Activated T-helper 1 cell treated with anti-CD3 and anti-CD28 coated beads, Interleukin-12 subunit alpha, Interleukin-12 subunit beta, Interleukin-2, Interleukin-4 antibody, amounts not matched to agents 30 ng/mL and 10 ng/mL and 1 ng/mL, durations not matched to agents 14 hours and 24 hours and 36 hours (primary cell): ENCODE results near the gene MRPL46. TPM values are rescaled to one million over a fixed set of nuclear protein-coding genes. Genes with fewer than 3 reads are reported as not detected.

Experiments used
- DNase-seq: peaks from one replicate; pipeline ENCODE4 v3.0.0; 2021; ENCODE audit warnings: low spot score
- H3K27ac Mint-ChIP-seq: one replicate; pipeline ENCODE4 v1.8.0; 2021; ENCODE audit warnings: mild to moderate bottlenecking, mixed read lengths
- H3K27me3 Mint-ChIP-seq: one replicate; pipeline ENCODE4 v1.8.0; 2022; ENCODE audit warnings: mild to moderate bottlenecking, moderate library complexity, mixed read lengths; ENCODE audit not compliant: insufficient read depth
- H3K36me3 Mint-ChIP-seq: one replicate; pipeline ENCODE4 v1.8.0; 2021; ENCODE audit warnings: low read depth, mixed read lengths
- H3K4me1 Mint-ChIP-seq: one replicate; pipeline ENCODE4 v1.8.0; 2021; ENCODE audit warnings: low read depth, mixed read lengths
- H3K4me3 Mint-ChIP-seq: one replicate; pipeline ENCODE4 v1.8.0; 2021; ENCODE audit warnings: mild to moderate bottlenecking, moderate library complexity, mixed read lengths
- H3K9me3 Mint-ChIP-seq: one replicate; pipeline ENCODE4 v1.8.0; 2021; ENCODE audit warnings: mixed read lengths
- intact Hi-C: fragments of 100-400 bp; cut with micrococcal nuclease; formaldehyde crosslinking; loops from one replicate; pipeline ENCODE4 v1.15.1; 2024
- total RNA-seq: library from RNA; stranded (reverse); gene quantifications from 2 replicates; pipeline ENCODE4 v1.2.3, GENCODE V29; 2022

Gene MRPL46
- 47.5 and 49.1 TPM in 2 replicates for total RNA-seq

DNA sequence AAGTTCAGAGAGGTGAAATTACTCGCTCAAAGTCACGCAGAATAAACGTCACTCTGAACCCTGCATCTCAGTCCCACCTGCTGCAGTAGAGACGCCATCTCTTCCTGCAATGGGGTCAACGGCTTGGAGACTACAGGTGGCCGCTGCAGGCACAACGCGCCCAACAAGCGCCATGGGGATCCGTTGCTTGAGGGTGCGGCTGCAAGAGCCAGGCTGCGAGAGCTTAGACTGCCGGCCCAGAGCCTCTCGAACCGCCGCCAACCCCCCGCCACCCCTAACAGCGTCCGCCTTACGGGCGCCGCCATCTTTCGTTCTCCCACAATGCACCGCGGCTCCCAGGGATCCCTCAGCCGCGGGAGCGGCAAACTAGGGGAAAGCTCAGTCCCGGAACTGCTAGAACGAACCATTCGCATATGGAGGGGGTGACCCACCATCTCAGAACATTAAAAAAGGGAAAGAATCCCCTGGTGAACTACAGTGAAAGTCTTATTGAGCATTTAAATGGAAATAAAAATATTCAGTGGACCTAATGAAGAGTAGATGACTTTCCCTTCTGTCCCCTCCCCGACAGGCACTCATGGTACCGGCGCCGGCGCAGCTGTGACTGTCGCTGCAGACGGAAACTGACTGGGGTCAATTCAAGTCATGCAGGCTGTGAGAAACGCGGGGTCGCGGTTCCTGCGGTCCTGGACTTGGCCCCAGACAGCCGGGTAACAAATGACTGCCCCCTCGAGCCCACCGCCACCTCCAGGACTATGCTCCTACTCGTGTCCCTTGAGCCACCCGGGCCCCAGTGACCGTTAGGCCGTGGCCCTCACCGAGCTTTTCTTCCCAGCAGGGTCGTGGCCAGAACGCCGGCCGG is at the start of gene MRPL46, which contains the start of gene MRPS11:
Gene MRPL46 (minus strand): TSS at position 316 of the 862 bp plus-strand sequence. CDS start 11 bp downstream, at position 305.
Gene MRPS11 (plus strand): TSS at position 636 of the 862 bp plus-strand sequence. CDS start 10 bp downstream, at position 646.
- peak within 1 kb of the TSS; percentile 95 for H3K27ac Mint-ChIP-seq
- intact Hi-C loops, result loop anchor here (1.0 kb wide), 2 partner anchors 154 to 171 kb away; partner anchors contain the start of gene AEN
- H3K36me3 Mint-ChIP-seq, result peaks cover 26% of the 10 kb centered on the region
- peak; percentile 86 for DNase-seq
- H3K4me1 Mint-ChIP-seq, result peaks cover 37% of the 10 kb centered on the region
- H3K4me3 Mint-ChIP-seq, result peak within 1 kb of the TSS; percentile 96
- H3K27me3 Mint-ChIP-seq, result no peaks in the 10 kb centered on the region
- H3K9me3 Mint-ChIP-seq, result no peaks in the 10 kb centered on the region

- H3K9me3 Mint-ChIP-seq, result no peaks in the 10 kb centered on the region
- H3K27me3 Mint-ChIP-seq, result no peaks in the 10 kb centered on the region
- DNase-seq, result no peak
- intact Hi-C loops, result no loop called here
- H3K27ac Mint-ChIP-seq, result no peak overlapping the region
- peaks cover 12% of the 10 kb centered on the region for H3K4me1 Mint-ChIP-seq
- H3K36me3 Mint-ChIP-seq, result peaks cover 3% of the 10 kb centered on the region
- no peak overlapping the region for H3K4me3 Mint-ChIP-seq
These were observed 46.0 kb upstream of the MRPL46 start for GRCh38 chr15:88513195-88513594.

DNA sequence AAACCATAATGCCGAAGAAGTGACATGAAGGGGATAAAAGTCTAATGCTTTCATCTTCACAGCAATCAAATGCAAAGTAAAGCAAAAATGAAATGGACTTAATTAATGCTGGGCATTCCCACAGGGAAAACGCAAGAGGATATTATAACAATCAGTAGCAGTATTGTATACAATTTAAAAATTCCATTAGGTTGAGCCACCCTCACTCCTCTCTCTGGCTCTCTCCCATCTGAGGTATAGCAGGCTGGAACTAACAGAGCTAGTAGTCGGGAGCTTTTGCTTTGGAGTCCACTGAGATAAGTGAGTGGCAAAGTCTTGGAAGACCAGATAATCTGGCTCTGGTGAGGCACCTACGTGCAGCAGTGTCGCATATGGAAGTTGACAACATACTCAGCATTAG is 45.4 kb upstream of the MRPL46 start:
- Mint-ChIP-seq H3K9me3 (no peaks in the 10 kb centered on the region), H3K4me1 (peaks cover 12% of the 10 kb centered on the region), H3K27me3 (no peaks in the 10 kb centered on the region), H3K27ac (no peak overlapping the region), H3K4me3 (no peak overlapping the region), H3K36me3 (peaks cover 3% of the 10 kb centered on the region)
- DNase-seq, result no peak
- intact Hi-C loops, result no loop called here

GRCh38 chr15:88512078-88512477 is 44.9 kb upstream of the MRPL46 start:
- H3K27ac Mint-ChIP-seq, result no peak overlapping the region
- H3K27me3 Mint-ChIP-seq, result no peaks in the 10 kb centered on the region
- no peaks in the 10 kb centered on the region for H3K9me3 Mint-ChIP-seq
- intact Hi-C loops, result no loop called here
- H3K4me1 Mint-ChIP-seq, result peaks cover 12% of the 10 kb centered on the region
- no peak overlapping the region for H3K4me3 Mint-ChIP-seq
- DNase-seq, result no peak
- H3K36me3 Mint-ChIP-seq, result peaks cover 3% of the 10 kb centered on the region

DNA sequence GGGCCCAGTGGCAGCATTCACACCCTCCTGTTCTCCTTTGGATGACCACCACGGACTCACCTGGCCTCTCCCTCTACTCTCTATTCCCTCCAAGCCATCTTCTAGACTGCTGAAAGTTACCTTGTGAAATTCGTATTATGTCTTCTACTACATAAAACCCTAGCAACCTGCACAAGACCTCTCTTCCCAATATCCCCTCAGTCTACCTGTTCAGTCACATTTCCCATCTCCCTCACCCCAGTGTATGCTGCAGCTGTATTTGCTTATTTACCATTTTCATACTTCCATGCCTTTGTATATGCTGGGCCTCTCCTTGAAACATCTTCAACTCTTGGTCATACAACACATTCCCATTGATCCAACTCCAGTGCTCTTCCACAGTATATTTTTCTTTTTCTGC is 44.0 kb upstream of the MRPL46 start:
- Mint-ChIP-seq H3K9me3 (no peaks in the 10 kb centered on the region), H3K27me3 (no peaks in the 10 kb centered on the region), H3K27ac (no peak overlapping the region), H3K4me3 (no peak overlapping the region), H3K36me3 (peaks cover 3% of the 10 kb centered on the region), H3K4me1 (peaks cover 12% of the 10 kb centered on the region)
- intact Hi-C loops, result no loop called here
- no peak for DNase-seq

- no peak for DNase-seq
- Mint-ChIP-seq H3K27ac (no peak overlapping the region), H3K27me3 (no peaks in the 10 kb centered on the region), H3K9me3 (no peaks in the 10 kb centered on the region), H3K4me1 (peaks cover 12% of the 10 kb centered on the region), H3K4me3 (no peak overlapping the region), H3K36me3 (peaks cover 3% of the 10 kb centered on the region)
- intact Hi-C loops, result no loop called here
These were observed 42.8 kb upstream of the MRPL46 start for GRCh38 chr15:88509964-88510363.

- Mint-ChIP-seq H3K4me3 (no peak overlapping the region), H3K27ac (no peak overlapping the region), H3K36me3 (peaks cover 3% of the 10 kb centered on the region), H3K27me3 (no peaks in the 10 kb centered on the region), H3K4me1 (peaks cover 12% of the 10 kb centered on the region), H3K9me3 (no peaks in the 10 kb centered on the region)
- DNase-seq, result no peak
- intact Hi-C loops, result no loop called here
These were observed 42.1 kb upstream of the MRPL46 start for GRCh38 chr15:88509321-88509720.

DNA sequence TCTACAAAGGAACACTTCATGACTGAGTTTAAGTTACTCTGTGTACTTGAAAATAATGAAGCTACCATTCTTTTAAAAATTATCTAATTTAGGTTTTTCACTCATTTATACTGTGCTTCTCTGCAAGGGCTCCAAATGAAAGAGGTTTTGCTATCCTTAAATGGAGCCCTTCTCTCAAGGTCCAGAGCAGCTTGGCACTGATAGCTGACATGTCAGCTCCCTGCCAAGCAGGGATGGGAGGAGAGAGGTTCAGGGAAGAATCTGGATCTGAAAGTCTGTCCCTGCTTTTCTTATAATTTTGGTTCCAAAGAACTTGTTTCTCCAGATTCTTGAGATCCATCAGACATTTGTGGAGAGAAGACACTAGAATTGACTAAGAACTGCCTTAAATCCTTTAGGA is 39.4 kb upstream of the MRPL46 start:
- no peak overlapping the region for H3K27ac Mint-ChIP-seq
- peaks cover 3% of the 10 kb centered on the region for H3K36me3 Mint-ChIP-seq
- H3K4me3 Mint-ChIP-seq, result no peak overlapping the region
- intact Hi-C loops, result no loop called here
- H3K27me3 Mint-ChIP-seq, result no peaks in the 10 kb centered on the region
- peaks cover 12% of the 10 kb centered on the region for H3K4me1 Mint-ChIP-seq
- no peaks in the 10 kb centered on the region for H3K9me3 Mint-ChIP-seq
- no peak for DNase-seq

- no peak for DNase-seq
- intact Hi-C loops, result no loop called here
- Mint-ChIP-seq H3K27me3 (no peaks in the 10 kb centered on the region), H3K36me3 (no peaks in the 10 kb centered on the region), H3K27ac (no peak overlapping the region), H3K4me1 (peaks cover 12% of the 10 kb centered on the region), H3K9me3 (no peaks in the 10 kb centered on the region), H3K4me3 (no peak overlapping the region)
These were observed 38.5 kb upstream of the MRPL46 start for GRCh38 chr15:88505721-88506120.

GRCh38 chr15:88504445-88504844 is 37.3 kb upstream of the MRPL46 start:
- no peak for DNase-seq
- no peak overlapping the region for H3K4me3 Mint-ChIP-seq
- peaks cover 3% of the 10 kb centered on the region for H3K4me1 Mint-ChIP-seq
- H3K36me3 Mint-ChIP-seq, result no peaks in the 10 kb centered on the region
- H3K27me3 Mint-ChIP-seq, result no peaks in the 10 kb centered on the region
- intact Hi-C loops, result no loop called here
- no peak overlapping the region for H3K27ac Mint-ChIP-seq
- H3K9me3 Mint-ChIP-seq, result no peaks in the 10 kb centered on the region

GRCh38 chr15:88498996-88499395 is 31.8 kb upstream of the MRPL46 start:
- Mint-ChIP-seq H3K36me3 (no peaks in the 10 kb centered on the region), H3K9me3 (no peaks in the 10 kb centered on the region), H3K4me3 (no peak overlapping the region), H3K27ac (no peak overlapping the region), H3K4me1 (no peaks in the 10 kb centered on the region), H3K27me3 (no peaks in the 10 kb centered on the region)
- intact Hi-C loops, result no loop called here
- no peak for DNase-seq

DNA sequence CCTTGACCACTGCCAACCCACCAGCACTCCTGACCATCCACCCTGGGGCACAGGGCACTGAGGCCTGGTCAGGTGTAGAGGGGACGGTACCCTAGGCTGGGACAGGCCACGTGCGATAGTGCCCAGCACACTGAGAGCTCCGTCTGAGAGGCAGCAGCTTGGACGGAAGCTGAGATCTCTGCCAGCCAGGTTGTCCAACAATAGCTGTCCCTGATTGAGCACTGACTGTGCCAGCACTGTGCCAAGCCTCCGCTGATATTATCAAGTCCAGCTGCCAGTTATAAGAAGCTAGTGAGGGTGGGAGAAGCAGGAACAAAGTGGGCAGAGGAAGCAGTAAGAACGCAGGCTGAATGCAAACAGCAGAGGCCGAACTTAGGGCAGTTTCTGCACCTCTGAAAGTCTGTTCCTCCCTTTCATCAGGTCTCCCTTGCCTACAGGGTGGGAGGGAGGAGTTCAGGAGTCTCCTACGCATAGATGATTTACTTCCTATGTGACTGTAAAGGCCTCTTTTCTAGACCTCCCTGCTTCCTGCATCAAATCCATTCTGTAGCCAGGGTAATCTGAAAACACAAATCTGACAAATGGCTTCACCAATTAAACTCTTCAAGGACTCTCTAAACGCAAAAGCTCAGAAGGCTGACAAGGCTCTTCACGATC is 30.0 kb upstream of the MRPL46 start:
- no peaks in the 10 kb centered on the region for H3K4me1 Mint-ChIP-seq
- no peak overlapping the region for H3K4me3 Mint-ChIP-seq
- no peak for DNase-seq
- no peak overlapping the region for H3K27ac Mint-ChIP-seq
- no peaks in the 10 kb centered on the region for H3K27me3 Mint-ChIP-seq
- intact Hi-C loops, result no loop called here
- no peaks in the 10 kb centered on the region for H3K9me3 Mint-ChIP-seq
- H3K36me3 Mint-ChIP-seq, result no peaks in the 10 kb centered on the region

- H3K27me3 Mint-ChIP-seq, result no peaks in the 10 kb centered on the region
- intact Hi-C loops, result no loop called here
- no peaks in the 10 kb centered on the region for H3K36me3 Mint-ChIP-seq
- no peak overlapping the region for H3K4me3 Mint-ChIP-seq
- no peak for DNase-seq
- no peak overlapping the region for H3K27ac Mint-ChIP-seq
- no peaks in the 10 kb centered on the region for H3K9me3 Mint-ChIP-seq
- H3K4me1 Mint-ChIP-seq, result no peaks in the 10 kb centered on the region
These were observed 26.7 kb upstream of the MRPL46 start for GRCh38 chr15:88493844-88494243.
